GM23338 (cell line): ENCODE data around the gene CCRL2. TPM values are rescaled to one million over a fixed set of nuclear protein-coding genes. Genes with fewer than 3 reads are reported as not detected.

Source experiments
- ATAC-seq: fragments of 200-7000 bp; cut with Tn5 transposase; 3 replicates; pipeline ENCODE4 v1.9.1; 2020
- DNase-seq: peaks from one replicate; pipeline ENCODE4 v3.0.0-alpha.2; 2015; ENCODE audit warnings: low spot score
- H2AFZ ChIP-seq: fragments of 200-600 bp; sonication (generic); 2 replicates; pipeline ENCODE4 v1.8.0; 2016; ENCODE audit warnings: antibody characterized with exemption, mild to moderate bottlenecking, moderate library complexity
- H3F3A ChIP-seq: fragments of 200-600 bp; sonication (generic); replicated peaks from 2 replicates; pipeline ENCODE4 v1.8.0; 2017; ENCODE audit warnings: antibody characterized with exemption, mixed run types, low read depth
- H3K27ac ChIP-seq: fragments of 200-600 bp; sonication (generic); 2 replicates; pipeline ENCODE4 v1.6.1; 2016; ENCODE audit warnings: low read depth
- H3K27me3 ChIP-seq: fragments of 200-600 bp; sonication (generic); 2 replicates; pipeline ENCODE4 v1.8.0; 2016; ENCODE audit warnings: mild to moderate bottlenecking, mixed run types, moderate library complexity; ENCODE audit not compliant: insufficient read depth
- H3K36me3 ChIP-seq: fragments of 200-600 bp; sonication (generic); 2 replicates; pipeline ENCODE4 v1.8.0; 2016; ENCODE audit warnings: mild to moderate bottlenecking; ENCODE audit not compliant: insufficient read depth
- H3K4me1 ChIP-seq: fragments of 200-600 bp; sonication (generic); 2 replicates; pipeline ENCODE4 v1.8.0; 2016; ENCODE audit warnings: mild to moderate bottlenecking, moderate library complexity; ENCODE audit not compliant: insufficient read depth
- H3K4me2 ChIP-seq: fragments of 200-600 bp; sonication (generic); 2 replicates; pipeline ENCODE4 v1.7.1; 2017; ENCODE audit warnings: mixed run types
- H3K4me3 ChIP-seq: fragments of 200-600 bp; sonication (generic); 2 replicates; pipeline ENCODE4 v1.6.1; 2016; ENCODE audit warnings: mixed run types
- H3K79me2 ChIP-seq: fragments of 200-600 bp; sonication (generic); replicated peaks from 2 replicates; pipeline ENCODE4 v1.8.0; 2017; ENCODE audit warnings: mild to moderate bottlenecking; ENCODE audit not compliant: insufficient read depth
- H3K9me2 ChIP-seq: fragments of 200-600 bp; sonication (generic); 2 replicates; pipeline ENCODE4 v1.8.0; 2017; ENCODE audit not compliant: insufficient read depth
- H4K20me1 ChIP-seq: fragments of 200-600 bp; sonication (generic); replicated peaks from 2 replicates; pipeline ENCODE4 v1.8.0; 2017; ENCODE audit warnings: mild to moderate bottlenecking; ENCODE audit not compliant: insufficient read depth
- H3K27ac Mint-ChIP-seq: 2 replicates; pipeline ENCODE4 v1.8.0; 2020; ENCODE audit warnings: inconsistent platforms, mild to moderate bottlenecking, moderate library complexity, mixed read lengths
- H3K27me3 Mint-ChIP-seq: 3 replicates; pipeline ENCODE4 v1.8.0; 2022; ENCODE audit warnings: low read depth, mild to moderate bottlenecking, moderate library complexity, mixed read lengths, inconsistent platforms; ENCODE audit not compliant: insufficient read depth, poor library complexity
- H3K36me3 Mint-ChIP-seq: 3 replicates; pipeline ENCODE4 v1.8.0; 2021; ENCODE audit warnings: low read depth, mild to moderate bottlenecking, inconsistent platforms, moderate library complexity, mixed read lengths
- H3K4me1 Mint-ChIP-seq: 3 replicates; pipeline ENCODE4 v1.8.0; 2020; ENCODE audit warnings: mild to moderate bottlenecking, inconsistent platforms, mixed read lengths
- H3K4me3 Mint-ChIP-seq: 3 replicates; pipeline ENCODE4 v1.8.0; 2021; ENCODE audit warnings: moderate library complexity, mild to moderate bottlenecking, inconsistent platforms, mixed read lengths
- H3K9me3 Mint-ChIP-seq: 3 replicates; pipeline ENCODE4 v1.8.0; 2020; ENCODE audit warnings: moderate library complexity, mild to moderate bottlenecking, inconsistent platforms, mixed read lengths
- CREB1 ChIP-seq: fragments of 250-450 bp; sonication (Bioruptor Pico); IDR thresholded peaks from 2 replicates; pipeline ENCODE4 v1.5.0; 2020; ENCODE audit warnings: low read depth, mild to moderate bottlenecking, moderate library complexity
- CTCF ChIP-seq, 2 experiments: fragments of 200-600 bp in 1 of 2; sonication (generic) in 1 of 2; conservative IDR thresholded peaks; 2 replicates each; pipeline versions ENCODE4 v1.5.1 to v1.6.1; 2016 to 2017; ENCODE audit warnings: antibody characterized with exemption in 2 of 2, low read depth in 2 of 2, mild to moderate bottlenecking in 2 of 2, moderate library complexity in 1 of 2
- EZH2phosphoT487 ChIP-seq: fragments of 200-600 bp; sonication (generic); IDR thresholded peaks from one replicate; pipeline ENCODE4 v1.8.1; 2018; ENCODE audit warnings: antibody characterized with exemption; ENCODE audit not compliant: unreplicated experiment
- NANOG ChIP-seq: IDR thresholded peaks from 2 replicates; pipeline ENCODE4 v1.6.1; 2016; ENCODE audit warnings: antibody characterized with exemption, borderline replicate concordance
- STAT1 ChIP-seq: IDR thresholded peaks from one replicate; pipeline ENCODE4 v1.6.1; 2016; ENCODE audit warnings: antibody characterized with exemption; ENCODE audit not compliant: unreplicated experiment
- ZNF462 ChIP-seq: fragments of 250-450 bp; sonication (Bioruptor Pico); IDR thresholded peaks from 2 replicates; pipeline ENCODE4 v1.5.0; 2020; ENCODE audit warnings: mild to moderate bottlenecking, moderate library complexity
- polyA plus RNA-seq: library from polyadenylated mRNA; unstranded; fragments of >200 nt; fragmentation: Nextera tagmentation; extraction: Ambion mirVana; gene quantifications from 2 replicates; pipeline ENCODE4 v1.2.1, GENCODE V29; 2016
- total RNA-seq: library from RNA; depleted of rRNA; stranded (reverse); fragments of >200 nt; shearing (Covaris generic); gene quantifications from 2 replicates; pipeline ENCODE4 v1.2.3, GENCODE V29; 2014

The CCRL2 gene
- total and polyA plus RNA-seq, 2 experiments from 2014 or later = not detected

- TF ChIP-seq CREB1 (CRISPR knock-in tag) = no peak
- TF ChIP-seq NANOG = no peak
- no peak for TF ChIP-seq ZNF462 (CRISPR knock-in tag)
- no peak for TF ChIP-seq STAT1
- TF ChIP-seq CTCF (conservative IDR thresholded peaks at IDR 0.05; ENCODE audit: low read depth in 2 of 2) = no peak
- no peak for TF ChIP-seq EZH2phosphoT487
- H3K36me3 ChIP-seq = no peaks in the 10 kb centered on the region
- H3K36me3 Mint-ChIP-seq = no peaks in the 10 kb centered on the region
Measured at GRCh38 chr3:46410669-46411068, 3.6 kb downstream of the CCRL2 start.

More at GRCh38 chr3:46410669-46411068, 3.6 kb downstream of the CCRL2 start:
- Histone ChIP-seq H3K27me3 (no peaks in the 10 kb centered on the region), H3K4me2 (no peak overlapping the region), H3K4me3 (no peak overlapping the region), H3K9me2 (no peaks in the 10 kb centered on the region), H3K4me1 (no peaks in the 10 kb centered on the region), H2AFZ (no peak overlapping the region), H3K79me2 (no peaks in the 10 kb centered on the region), H4K20me1 (no peaks in the 10 kb centered on the region), H3F3A (no peaks in the 10 kb centered on the region), H3K27ac (no peak overlapping the region)
- Mint-ChIP-seq H3K9me3 (no peaks in the 10 kb centered on the region), H3K27me3 (peaks cover 4% of the 10 kb centered on the region), H3K4me3 (no peak overlapping the region), H3K4me1 (no peaks in the 10 kb centered on the region; the same call in 2 of the 3 replicates), H3K27ac (no peak overlapping the region)
- ATAC-seq (no peak), DNase-seq (no peak)
